Measurements from ENCODE around the gene TAMM41. TPM values are rescaled to one million over a fixed set of nuclear protein-coding genes. Genes with fewer than 3 reads are reported as not detected.
A peak's percentile ranks its signal among the peaks of the same experiment; 100 is the strongest.
"Not testable (repeated sequence)": the region's sequence is repeated elsewhere in the genome, so short reads cannot be mapped to it uniquely, and the experiment has no call there.

The TAMM41 gene
- total RNA-seq, 3 donors from 2014 or later: 6.7 to 16.8 (median 14.7) TPM

DNA sequence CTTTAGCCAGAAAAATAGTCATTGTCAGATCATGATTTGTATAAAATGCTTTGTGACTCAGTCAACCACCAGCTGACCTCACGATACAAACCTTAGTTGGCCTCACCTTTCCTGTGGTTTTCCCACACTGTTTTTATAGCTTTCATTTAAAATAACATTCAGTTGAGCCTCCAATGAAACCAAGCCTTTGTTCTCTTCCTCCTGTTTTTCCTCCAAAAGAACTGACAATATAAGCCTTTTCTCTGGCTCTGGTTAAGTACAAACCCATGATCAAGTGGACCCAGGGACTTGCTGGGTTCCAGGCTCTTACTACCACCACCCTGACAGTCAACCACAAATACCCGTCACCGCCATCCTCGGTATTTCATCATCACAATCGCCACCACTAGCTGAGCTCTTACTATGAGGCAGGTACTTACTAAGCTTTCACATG, 81.7 kb downstream of the TAMM41 start:
- peak in 1 of 3 donors; percentile 24 for TF ChIP-seq POLR2AphosphoS5 (IDR thresholded peaks at IDR 0.05)
- TF ChIP-seq, protein P1, sequence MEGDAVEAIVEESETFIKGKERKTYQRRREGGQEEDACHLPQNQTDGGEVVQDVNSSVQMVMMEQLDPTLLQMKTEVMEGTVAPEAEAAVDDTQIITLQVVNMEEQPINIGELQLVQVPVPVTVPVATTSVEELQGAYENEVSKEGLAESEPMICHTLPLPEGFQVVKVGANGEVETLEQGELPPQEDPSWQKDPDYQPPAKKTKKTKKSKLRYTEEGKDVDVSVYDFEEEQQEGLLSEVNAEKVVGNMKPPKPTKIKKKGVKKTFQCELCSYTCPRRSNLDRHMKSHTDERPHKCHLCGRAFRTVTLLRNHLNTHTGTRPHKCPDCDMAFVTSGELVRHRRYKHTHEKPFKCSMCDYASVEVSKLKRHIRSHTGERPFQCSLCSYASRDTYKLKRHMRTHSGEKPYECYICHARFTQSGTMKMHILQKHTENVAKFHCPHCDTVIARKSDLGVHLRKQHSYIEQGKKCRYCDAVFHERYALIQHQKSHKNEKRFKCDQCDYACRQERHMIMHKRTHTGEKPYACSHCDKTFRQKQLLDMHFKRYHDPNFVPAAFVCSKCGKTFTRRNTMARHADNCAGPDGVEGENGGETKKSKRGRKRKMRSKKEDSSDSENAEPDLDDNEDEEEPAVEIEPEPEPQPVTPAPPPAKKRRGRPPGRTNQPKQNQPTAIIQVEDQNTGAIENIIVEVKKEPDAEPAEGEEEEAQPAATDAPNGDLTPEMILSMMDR (IDR thresholded peaks at IDR 0.05): no peak
- TF ChIP-seq POLR2A (IDR thresholded peaks at IDR 0.05): no peak
- no peaks in the 10 kb centered on the region for H3K36me3 ChIP-seq
- H3K27me3 ChIP-seq: no peaks in the 10 kb centered on the region
- H3K4me3 ChIP-seq: no peak overlapping the region
- H3K27ac ChIP-seq: peak overlapping the region in 1 of 2 donors; percentile 49
- H3K9me3 ChIP-seq: no peaks in the 10 kb centered on the region
- H3K4me1 ChIP-seq: no peaks in the 10 kb centered on the region
- no peak for DNase-seq (ENCODE audit: low spot score in 2 of 2)
- intact Hi-C loops (cut with DNase I; ENCODE audit: low total_unique reads): no loop called here

GRCh38 chr3:11759996-11760395, 86.7 kb downstream of the TAMM41 start:
- H3K9me3 ChIP-seq: no peaks in the 10 kb centered on the region
- peak in 1 of 2 donors; percentile 25 for DNase-seq (ENCODE audit: low spot score in 2 of 2)
- H3K4me3 ChIP-seq: no peak overlapping the region
- intact Hi-C loops (cut with DNase I; ENCODE audit: low total_unique reads): loop anchor here (5.0 kb wide), 1 partner anchor 402 kb away; no protein-coding TSS in a partner anchor
- TF ChIP-seq, protein P1 (IDR thresholded peaks at IDR 0.05): no peak
- TF ChIP-seq POLR2A (IDR thresholded peaks at IDR 0.05) (no peak), POLR2AphosphoS5 (IDR thresholded peaks at IDR 0.05) (no peak)
- no peaks in the 10 kb centered on the region for H3K4me1 ChIP-seq
- H3K36me3 ChIP-seq: no peaks in the 10 kb centered on the region
- no peak overlapping the region for H3K27ac ChIP-seq
- no peaks in the 10 kb centered on the region for H3K27me3 ChIP-seq

DNA sequence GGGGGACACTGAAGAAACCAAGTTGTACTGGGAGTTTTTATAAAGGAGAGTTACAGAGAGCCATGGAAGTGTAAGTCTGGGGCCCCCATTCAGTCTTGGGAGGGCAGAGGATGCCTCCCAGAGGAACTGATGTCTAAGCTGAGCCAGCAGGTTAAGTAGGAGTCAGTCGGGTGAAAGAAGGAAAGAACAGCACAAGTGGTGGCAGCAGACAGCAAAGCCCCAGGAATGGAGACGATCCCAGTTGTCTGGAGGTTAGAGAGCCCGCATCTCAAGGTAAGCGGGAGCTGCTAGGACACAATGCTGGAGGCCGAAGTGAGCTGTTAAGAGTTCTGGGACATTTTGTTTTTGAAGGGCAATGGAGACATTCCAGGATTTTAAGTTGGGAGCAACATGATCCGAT, 88.8 kb downstream of the TAMM41 start:
- no peak for TF ChIP-seq POLR2AphosphoS5 (IDR thresholded peaks at IDR 0.05)
- TF ChIP-seq, protein P1 (IDR thresholded peaks at IDR 0.05): no peak
- no peak for TF ChIP-seq POLR2A (IDR thresholded peaks at IDR 0.05)
- Histone ChIP-seq H3K4me3 (no peak overlapping the region), H3K9me3 (no peaks in the 10 kb centered on the region), H3K27ac (no peak overlapping the region), H3K27me3 (no peaks in the 10 kb centered on the region), H3K36me3 (no peaks in the 10 kb centered on the region), H3K4me1 (no peaks in the 10 kb centered on the region)
- no peak for DNase-seq (ENCODE audit: low spot score in 2 of 2)
- intact Hi-C loops (cut with DNase I; ENCODE audit: low total_unique reads): loop anchor here (5.0 kb wide), 1 partner anchor 404 kb away; no protein-coding TSS in a partner anchor

DNA sequence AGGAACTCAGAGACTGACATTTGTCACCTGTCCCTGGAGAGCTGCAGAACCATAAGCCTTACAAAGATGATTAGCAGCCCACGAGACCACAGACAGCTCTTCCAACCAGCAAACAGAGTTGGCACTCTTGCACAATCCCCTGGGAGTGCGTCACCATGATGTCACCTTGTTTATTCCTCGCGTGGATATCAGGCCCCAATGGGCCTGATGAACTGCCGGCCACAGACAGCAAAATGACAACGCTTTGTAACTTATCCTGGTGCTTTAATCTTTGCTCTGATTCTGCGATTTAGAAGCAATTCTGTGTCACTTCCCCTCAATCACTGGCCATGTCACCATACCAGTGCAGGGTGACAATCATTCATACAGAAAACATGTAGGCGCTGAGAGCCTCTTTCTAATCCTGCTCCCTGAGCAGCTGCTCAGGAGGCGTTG, 89.2 kb downstream of the TAMM41 start:
- no peak for DNase-seq (ENCODE audit: low spot score in 2 of 2)
- TF ChIP-seq, protein P1 (IDR thresholded peaks at IDR 0.05): no peak
- TF ChIP-seq POLR2A (IDR thresholded peaks at IDR 0.05) (no peak), POLR2AphosphoS5 (IDR thresholded peaks at IDR 0.05) (no peak)
- Histone ChIP-seq H3K36me3 (no peaks in the 10 kb centered on the region), H3K4me3 (no peak overlapping the region), H3K27ac (no peak overlapping the region), H3K4me1 (no peaks in the 10 kb centered on the region), H3K9me3 (no peaks in the 10 kb centered on the region), H3K27me3 (no peaks in the 10 kb centered on the region)
- intact Hi-C loops (cut with DNase I; ENCODE audit: low total_unique reads): loop anchor here (5.0 kb wide), 1 partner anchor 405 kb away; no protein-coding TSS in a partner anchor

- no peak for DNase-seq (ENCODE audit: low spot score in 2 of 2)
- Histone ChIP-seq H3K36me3 (no peaks in the 10 kb centered on the region), H3K9me3 (no peaks in the 10 kb centered on the region), H3K27ac (no peak overlapping the region), H3K27me3 (no peaks in the 10 kb centered on the region), H3K4me3 (no peak overlapping the region), H3K4me1 (no peaks in the 10 kb centered on the region)
- no peak for TF ChIP-seq POLR2AphosphoS5 (IDR thresholded peaks at IDR 0.05)
- no peak for TF ChIP-seq POLR2A (IDR thresholded peaks at IDR 0.05)
- TF ChIP-seq, protein P1 (IDR thresholded peaks at IDR 0.05): no peak
- intact Hi-C loops (cut with DNase I; ENCODE audit: low total_unique reads): loop anchor here (5.0 kb wide), 1 partner anchor 407 kb away; no protein-coding TSS in a partner anchor
These were observed 91.4 kb downstream of the TAMM41 start for GRCh38 chr3:11755276-11755675.

DNA sequence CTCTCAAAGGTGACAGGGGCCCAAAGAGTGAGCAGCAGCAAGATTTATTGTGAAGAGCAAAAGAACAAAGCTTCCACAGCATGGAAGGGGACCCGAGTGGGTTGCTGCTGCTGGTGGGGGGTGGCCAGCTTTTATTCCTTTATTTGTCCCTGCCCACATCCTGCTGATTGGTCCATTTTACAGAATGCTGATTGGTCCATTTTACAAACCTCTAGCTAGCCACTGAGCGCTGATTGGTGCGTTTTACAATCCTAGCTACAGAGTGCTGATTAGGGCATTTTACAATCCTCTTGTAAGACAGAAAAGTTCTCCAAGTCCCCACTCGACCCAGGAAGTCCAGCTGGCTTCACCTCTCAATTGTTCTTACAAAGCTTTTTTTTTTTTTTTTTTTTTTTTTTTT, 94.4 kb downstream of the TAMM41 start:
- H3K9me3 ChIP-seq; H3K27me3 ChIP-seq; intact Hi-C loops (cut with DNase I; ENCODE audit: low total_unique reads); H3K4me1 ChIP-seq; DNase-seq (ENCODE audit: low spot score in 2 of 2); H3K4me3 ChIP-seq; H3K36me3 ChIP-seq; H3K27ac ChIP-seq: not testable (repeated sequence)

DNA sequence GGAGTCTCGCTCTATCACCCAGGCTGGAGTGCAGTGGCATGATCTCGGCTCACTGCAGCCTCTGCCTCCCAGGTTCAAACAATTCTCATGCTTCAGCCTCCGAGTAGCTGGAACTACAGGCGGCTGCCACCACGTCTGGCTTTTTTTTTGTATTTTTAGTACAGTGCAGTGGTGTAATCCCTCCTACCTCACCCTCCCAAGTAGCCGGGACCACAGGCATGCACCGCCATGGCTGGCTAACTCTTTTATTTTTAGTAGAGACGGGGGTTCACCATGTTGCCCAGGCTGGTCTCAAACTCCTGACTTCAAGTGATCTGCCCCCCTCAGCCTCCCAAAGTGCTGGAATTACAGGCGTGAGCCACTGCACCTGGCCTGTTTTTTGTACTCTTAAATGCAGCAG, 98.4 kb downstream of the TAMM41 start:
- H3K4me3 ChIP-seq; H3K36me3 ChIP-seq; DNase-seq (ENCODE audit: low spot score in 2 of 2); H3K27me3 ChIP-seq; intact Hi-C loops (cut with DNase I; ENCODE audit: low total_unique reads); H3K27ac ChIP-seq; H3K9me3 ChIP-seq; H3K4me1 ChIP-seq: not testable (repeated sequence)

All from breast epithelium (tissue), 4 donors.